SK-N-MC (cell line): ENCODE results near the gene TMEM35B.
"Not testable (repeated sequence)": the region's sequence is repeated elsewhere in the genome, so short reads cannot be mapped to it uniquely, and the experiment has no call there.

Source experiments
- EZH2 ChIP-seq: fragments of 200-600 bp; sonication (generic); IDR thresholded peaks from one replicate; pipeline ENCODE4 v1.6.1; 2017; ENCODE audit warnings: antibody characterized with exemption
- FOXP2 ChIP-seq: optimal IDR thresholded peaks from 2 replicates; pipeline ENCODE3; 2011; ENCODE audit warnings: mild to moderate bottlenecking, moderate library complexity; ENCODE audit not compliant: insufficient read depth; ENCODE audit errors: extremely low read length, control extremely low read depth
- POLR2AphosphoS5 ChIP-seq: IDR thresholded peaks from 2 replicates; pipeline ENCODE4 v1.6.1; 2012; ENCODE audit warnings: mild to moderate bottlenecking, low read depth, low read length, borderline replicate concordance

DNA sequence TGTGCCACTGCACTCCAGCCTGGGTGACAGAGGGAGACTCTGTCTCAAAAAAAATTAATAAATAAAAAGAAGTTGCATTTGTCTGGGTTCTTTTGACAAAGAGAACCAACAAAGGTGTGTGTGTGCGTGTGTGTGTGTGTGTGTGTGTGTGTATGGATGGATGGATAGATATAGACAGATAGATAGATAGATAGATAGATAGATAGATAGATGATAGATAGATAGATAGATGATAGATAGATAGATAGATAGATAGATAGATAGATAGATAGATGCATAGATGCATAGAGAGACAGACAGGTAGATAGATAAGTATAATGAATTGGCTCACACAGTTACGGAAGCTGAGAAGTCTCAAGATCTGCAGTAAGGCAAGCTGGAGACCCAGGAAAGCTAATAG is 43.3 kb downstream of the TMEM35B start:
- TF ChIP-seq FOXP2, POLR2AphosphoS5, EZH2: not testable (repeated sequence)
